HepG2 (cell line): ENCODE results near the gene C1S. TPM values are rescaled to one million over a fixed set of nuclear protein-coding genes. Genes with fewer than 3 reads are reported as not detected.

Experiments
- AKAP8 ChIP-seq: sonication (generic); formaldehyde crosslinking; IDR thresholded peaks from 2 replicates; pipeline ENCODE4 v1.5.1; 2020; ENCODE audit warnings: mild to moderate bottlenecking, missing genetic modification reagents
- ARID2 ChIP-seq: sonication (generic); formaldehyde crosslinking; IDR thresholded peaks from 2 replicates; pipeline ENCODE4 v1.8.1; 2022; ENCODE audit warnings: mild to moderate bottlenecking, missing genetic modification reagents, borderline replicate concordance
- CBFB ChIP-seq: sonication (generic); formaldehyde crosslinking; IDR thresholded peaks from 2 replicates; pipeline ENCODE4 v1.4.0; 2020; ENCODE audit warnings: missing genetic modification reagents
- CBX5 ChIP-seq: sonication (generic); formaldehyde crosslinking; IDR thresholded peaks from 2 replicates; pipeline ENCODE4 v1.4.0; 2020; ENCODE audit warnings: missing genetic modification reagents, borderline replicate concordance
- ESRRA ChIP-seq: sonication (generic); formaldehyde crosslinking; IDR thresholded peaks from 2 replicates; pipeline ENCODE4 v1.5.1; 2020; ENCODE audit warnings: mild to moderate bottlenecking, low read depth, missing genetic modification reagents
- GZF1 ChIP-seq: sonication (generic); formaldehyde crosslinking; IDR thresholded peaks from 2 replicates; pipeline ENCODE4 v1.5.1; 2020; ENCODE audit warnings: mild to moderate bottlenecking, missing genetic modification reagents
- PHF8 ChIP-seq: sonication (generic); formaldehyde crosslinking; IDR thresholded peaks from 2 replicates; pipeline ENCODE4 v1.5.0; 2020; ENCODE audit warnings: missing genetic modification reagents
- PLRG1 ChIP-seq: fragments of 450-650 bp; conservative IDR thresholded peaks from 2 replicates; pipeline ENCODE4 v1.6.1; 2016
- POLR2AphosphoS5 ChIP-seq: IDR thresholded peaks from 2 replicates; pipeline ENCODE4 v1.6.1; 2012; ENCODE audit warnings: low read depth, low read length
- RARA ChIP-seq: IDR thresholded peaks from 2 replicates; pipeline ENCODE4 v1.6.1; 2016; ENCODE audit warnings: missing genetic modification reagents, missing compliant biosample characterization
- SATB2 ChIP-seq: sonication (generic); formaldehyde crosslinking; IDR thresholded peaks from 2 replicates; pipeline ENCODE4 v1.5.0; 2020; ENCODE audit warnings: missing genetic modification reagents
- TARDBP ChIP-seq: sonication (generic); formaldehyde crosslinking; IDR thresholded peaks from 2 replicates; pipeline ENCODE4 v1.8.0; 2022; ENCODE audit warnings: mild to moderate bottlenecking, missing genetic modification reagents
- TOE1 ChIP-seq: sonication (generic); formaldehyde crosslinking; IDR thresholded peaks from 2 replicates; pipeline ENCODE4 v1.4.0; 2020; ENCODE audit warnings: mild to moderate bottlenecking, missing genetic modification reagents
- TP53 ChIP-seq: sonication (generic); formaldehyde crosslinking; conservative IDR thresholded peaks from 2 replicates; pipeline ENCODE4 v1.4.0; 2020; ENCODE audit warnings: missing genetic modification reagents
- ZNF263 ChIP-seq: sonication (generic); formaldehyde crosslinking; IDR thresholded peaks from 2 replicates; pipeline ENCODE4 v1.4.0; 2020; ENCODE audit warnings: missing genetic modification reagents
- ZNF468 ChIP-seq: sonication (generic); formaldehyde crosslinking; IDR thresholded peaks from 2 replicates; pipeline ENCODE4 v1.8.0; 2022; ENCODE audit warnings: mild to moderate bottlenecking, moderate library complexity, missing genetic modification reagents
- ZSCAN29 ChIP-seq: sonication (generic); formaldehyde crosslinking; conservative IDR thresholded peaks from 2 replicates; pipeline ENCODE4 v1.4.0; 2020; ENCODE audit warnings: mild to moderate bottlenecking, missing genetic modification reagents
- polyA plus RNA-seq, 8 experiments: library from polyadenylated mRNA; depleted of rRNA in 3 of 8; stranded (reverse) in 7 of 8; unstranded in 1 of 8; fragments of >200 nt; fragmentation: Illumina TruSeq in 4 of 8; extraction: Trizol in 4 of 8; gene quantifications; 2 replicates each; pipeline versions ENCODE4 v1.2.1 to v1.2.3, GENCODE V29; 2011 to 2016; ENCODE audit warnings: low read depth in 4 of 8, missing spikeins in 1 of 8, mixed read lengths in 1 of 8; ENCODE audit not compliant: insufficient read depth in 1 of 8
- total RNA-seq, 5 experiments: library from RNA; depleted of rRNA; stranded (reverse); fragments of >200 nt; fragmentation: Illumina TruSeq; extraction: Trizol; gene quantifications; 2 replicates each; pipeline ENCODE4 v1.2.3, GENCODE V29; 2016; ENCODE audit warnings: low read depth in 1 of 5
- TF ChIP-seq, protein P1 (sequence below): sonication (generic); formaldehyde crosslinking; conservative IDR thresholded peaks from 2 replicates; pipeline ENCODE4 v1.4.0; 2020; ENCODE audit warnings: missing genetic modification reagents
- TF ChIP-seq, protein P2 (sequence below): sonication (generic); formaldehyde crosslinking; IDR thresholded peaks from 2 replicates; pipeline ENCODE4 v1.4.0; 2020; ENCODE audit warnings: mild to moderate bottlenecking, missing genetic modification reagents, borderline replicate concordance
- TF ChIP-seq, protein P3 (sequence below): sonication (generic); formaldehyde crosslinking; IDR thresholded peaks from 2 replicates; pipeline ENCODE4 v1.4.0; 2020; ENCODE audit warnings: missing genetic modification reagents, borderline replicate concordance
- TF ChIP-seq, protein P4 (sequence below): IDR thresholded peaks from 2 replicates; pipeline ENCODE4 v1.6.1; 2016; ENCODE audit warnings: low read depth
- TF ChIP-seq, protein P5 (sequence below): sonication (generic); formaldehyde crosslinking; IDR thresholded peaks from 2 replicates; pipeline ENCODE4 v1.4.0; 2020; ENCODE audit warnings: missing genetic modification reagents, low read depth, mild to moderate bottlenecking, borderline replicate concordance

C1S gene
- total and polyA plus RNA-seq, 2 of the 13 experiments (the other 11 are each of a cell fraction or from before 2014, with no cell fraction given): 14.5 to 18.2 TPM

DNA sequence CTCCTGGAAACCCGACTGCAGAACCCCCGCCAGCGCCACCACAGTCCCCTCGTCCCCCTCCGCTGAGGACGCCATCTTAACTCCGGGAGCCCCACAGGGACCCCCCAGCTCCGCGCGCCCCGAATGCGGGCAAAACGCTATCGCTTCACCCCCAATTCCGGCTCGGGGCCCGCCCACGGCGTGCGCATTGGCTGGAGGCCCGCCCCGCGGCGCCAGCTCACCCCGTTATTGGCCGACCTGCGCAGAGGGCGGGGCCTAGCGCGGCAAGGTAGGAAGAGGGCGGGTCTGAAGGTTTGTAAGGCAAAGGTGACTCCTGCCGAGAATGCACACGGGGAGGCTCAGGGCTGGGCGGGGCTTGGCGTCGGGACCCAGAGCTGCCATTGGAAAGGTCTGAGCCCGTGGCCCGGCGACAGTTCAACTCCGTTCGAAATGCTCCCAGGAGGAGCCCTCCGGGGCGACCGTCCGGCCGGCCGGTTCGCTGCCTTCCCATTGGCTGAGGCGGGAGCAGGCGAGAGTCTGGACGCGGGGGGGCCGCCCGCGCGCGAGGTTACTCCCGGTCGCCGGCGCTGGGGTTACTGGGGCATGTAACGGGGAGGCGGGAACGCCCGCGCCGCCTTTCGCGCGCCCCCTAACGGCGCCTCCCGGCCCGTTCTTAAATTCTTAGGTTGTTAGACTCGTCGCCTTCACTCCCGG, 42.0 kb upstream of the C1S start, which contains the start of gene LPCAT3 (continued):
- TF ChIP-seq ESRRA (CRISPR knock-in tag) (0 out of 2 replicates have a peak, but pooled peaks have one; percentile 67), CBFB (no peak), ZNF468 (no peak), CBX5 (CRISPR knock-in tag) (no peak), TOE1 (CRISPR knock-in tag) (no peak), ZNF263 (CRISPR knock-in tag) (no peak), AKAP8 (CRISPR knock-in tag) (no peak), POLR2AphosphoS5 (peak; percentile 67), ARID2 (CRISPR knock-in tag) (no peak), SATB2 (CRISPR knock-in tag) (no peak), RARA (peak; percentile 88), PLRG1 (no peak), PHF8 (CRISPR knock-in tag) (peak; percentile 73), GZF1 (CRISPR knock-in tag) (no peak; the same call in 1 of the 2 replicates), TP53 (CRISPR knock-in tag) (0 out of 2 replicates have a peak, but pooled peaks have one; percentile 51), TARDBP (CRISPR knock-in tag) (no peak), ZSCAN29 (0 out of 2 replicates have a peak, but pooled peaks have one; percentile 52)
- TF ChIP-seq, protein P1, sequence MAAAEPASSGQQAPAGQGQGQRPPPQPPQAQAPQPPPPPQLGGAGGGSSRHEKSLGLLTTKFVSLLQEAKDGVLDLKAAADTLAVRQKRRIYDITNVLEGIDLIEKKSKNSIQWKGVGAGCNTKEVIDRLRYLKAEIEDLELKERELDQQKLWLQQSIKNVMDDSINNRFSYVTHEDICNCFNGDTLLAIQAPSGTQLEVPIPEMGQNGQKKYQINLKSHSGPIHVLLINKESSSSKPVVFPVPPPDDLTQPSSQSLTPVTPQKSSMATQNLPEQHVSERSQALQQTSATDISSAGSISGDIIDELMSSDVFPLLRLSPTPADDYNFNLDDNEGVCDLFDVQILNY (CRISPR knock-in tag): peak; percentile 86
- TF ChIP-seq, protein P2, sequence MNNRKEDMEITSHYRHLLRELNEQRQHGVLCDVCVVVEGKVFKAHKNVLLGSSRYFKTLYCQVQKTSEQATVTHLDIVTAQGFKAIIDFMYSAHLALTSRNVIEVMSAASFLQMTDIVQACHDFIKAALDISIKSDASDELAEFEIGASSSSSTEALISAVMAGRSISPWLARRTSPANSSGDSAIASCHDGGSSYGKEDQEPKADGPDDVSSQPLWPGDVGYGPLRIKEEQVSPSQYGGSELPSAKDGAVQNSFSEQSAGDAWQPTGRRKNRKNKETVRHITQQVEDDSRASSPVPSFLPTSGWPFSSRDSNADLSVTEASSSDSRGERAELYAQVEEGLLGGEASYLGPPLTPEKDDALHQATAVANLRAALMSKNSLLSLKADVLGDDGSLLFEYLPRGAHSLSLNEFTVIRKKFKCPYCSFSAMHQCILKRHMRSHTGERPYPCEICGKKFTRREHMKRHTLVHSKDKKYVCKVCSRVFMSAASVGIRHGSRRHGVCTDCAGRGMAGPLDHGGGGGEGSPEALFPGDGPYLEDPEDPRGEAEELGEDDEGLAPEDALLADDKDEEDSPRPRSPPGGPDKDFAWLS (CRISPR knock-in tag): no peak
- TF ChIP-seq, protein P3, sequence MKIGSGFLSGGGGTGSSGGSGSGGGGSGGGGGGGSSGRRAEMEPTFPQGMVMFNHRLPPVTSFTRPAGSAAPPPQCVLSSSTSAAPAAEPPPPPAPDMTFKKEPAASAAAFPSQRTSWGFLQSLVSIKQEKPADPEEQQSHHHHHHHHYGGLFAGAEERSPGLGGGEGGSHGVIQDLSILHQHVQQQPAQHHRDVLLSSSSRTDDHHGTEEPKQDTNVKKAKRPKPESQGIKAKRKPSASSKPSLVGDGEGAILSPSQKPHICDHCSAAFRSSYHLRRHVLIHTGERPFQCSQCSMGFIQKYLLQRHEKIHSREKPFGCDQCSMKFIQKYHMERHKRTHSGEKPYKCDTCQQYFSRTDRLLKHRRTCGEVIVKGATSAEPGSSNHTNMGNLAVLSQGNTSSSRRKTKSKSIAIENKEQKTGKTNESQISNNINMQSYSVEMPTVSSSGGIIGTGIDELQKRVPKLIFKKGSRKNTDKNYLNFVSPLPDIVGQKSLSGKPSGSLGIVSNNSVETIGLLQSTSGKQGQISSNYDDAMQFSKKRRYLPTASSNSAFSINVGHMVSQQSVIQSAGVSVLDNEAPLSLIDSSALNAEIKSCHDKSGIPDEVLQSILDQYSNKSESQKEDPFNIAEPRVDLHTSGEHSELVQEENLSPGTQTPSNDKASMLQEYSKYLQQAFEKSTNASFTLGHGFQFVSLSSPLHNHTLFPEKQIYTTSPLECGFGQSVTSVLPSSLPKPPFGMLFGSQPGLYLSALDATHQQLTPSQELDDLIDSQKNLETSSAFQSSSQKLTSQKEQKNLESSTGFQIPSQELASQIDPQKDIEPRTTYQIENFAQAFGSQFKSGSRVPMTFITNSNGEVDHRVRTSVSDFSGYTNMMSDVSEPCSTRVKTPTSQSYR (CRISPR knock-in tag): no peak
- TF ChIP-seq, protein P4, sequence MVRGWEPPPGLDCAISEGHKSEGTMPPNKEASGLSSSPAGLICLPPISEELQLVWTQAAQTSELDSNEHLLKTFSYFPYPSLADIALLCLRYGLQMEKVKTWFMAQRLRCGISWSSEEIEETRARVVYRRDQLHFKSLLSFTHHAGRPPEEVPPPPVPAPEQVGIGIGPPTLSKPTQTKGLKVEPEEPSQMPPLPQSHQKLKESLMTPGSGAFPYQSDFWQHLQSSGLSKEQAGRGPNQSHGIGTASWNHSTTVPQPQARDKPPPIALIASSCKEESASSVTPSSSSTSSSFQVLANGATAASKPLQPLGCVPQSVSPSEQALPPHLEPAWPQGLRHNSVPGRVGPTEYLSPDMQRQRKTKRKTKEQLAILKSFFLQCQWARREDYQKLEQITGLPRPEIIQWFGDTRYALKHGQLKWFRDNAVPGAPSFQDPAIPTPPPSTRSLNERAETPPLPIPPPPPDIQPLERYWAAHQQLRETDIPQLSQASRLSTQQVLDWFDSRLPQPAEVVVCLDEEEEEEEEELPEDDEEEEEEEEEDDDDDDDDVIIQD: 0 out of 2 replicates have a peak, but pooled peaks have one; percentile 33
- TF ChIP-seq, protein P5, sequence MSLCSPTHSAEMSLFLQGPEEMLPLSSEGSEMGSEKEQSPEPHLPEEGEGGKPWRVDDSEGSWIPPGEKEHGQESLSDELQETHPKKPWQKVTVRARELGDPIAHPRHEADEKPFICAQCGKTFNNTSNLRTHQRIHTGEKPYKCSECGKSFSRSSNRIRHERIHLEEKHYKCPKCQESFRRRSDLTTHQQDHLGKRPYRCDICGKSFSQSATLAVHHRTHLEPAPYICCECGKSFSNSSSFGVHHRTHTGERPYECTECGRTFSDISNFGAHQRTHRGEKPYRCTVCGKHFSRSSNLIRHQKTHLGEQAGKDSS (CRISPR knock-in tag): 0 out of 2 replicates have a peak, but pooled peaks have one; percentile 69
